OCI-LY7 (cell line): ENCODE results near the gene DAGLA.

Source experiments
- CTCF ChIP-seq: fragments of 200-600 bp; sonication (generic); conservative IDR thresholded peaks from 2 replicates; pipeline ENCODE4 v1.5.1; 2014; ENCODE audit warnings: mild to moderate bottlenecking, antibody characterized with exemption, low read length, moderate library complexity, mixed read lengths
- EZH2phosphoT487 ChIP-seq: fragments of 200-600 bp; sonication (generic); IDR thresholded peaks from 2 replicates; pipeline ENCODE4 v1.6.1; 2018; ENCODE audit warnings: low read depth, borderline replicate concordance, mild to moderate bottlenecking, mixed run types, antibody characterized with exemption, low read length, moderate library complexity, mixed read lengths

GRCh38 chr11:61635787-61636186 lies 44.4 kb upstream of the DAGLA start:
- TF ChIP-seq CTCF (no peak), EZH2phosphoT487 (no peak)
